Endothelial cell (in vitro differentiated cells): ENCODE results near the gene POPDC3. TPM values are rescaled to one million over a fixed set of nuclear protein-coding genes. Genes with fewer than 3 reads are reported as not detected.

ENCODE experiments used
- DNase-seq: peaks from one replicate; pipeline ENCODE4 v3.0.0; 2021; ENCODE audit warnings: low spot score
- H3K27ac Mint-ChIP-seq: one replicate; pipeline ENCODE4 v1.8.0; 2021; ENCODE audit warnings: mixed read lengths, inconsistent platforms; ENCODE audit not compliant: unreplicated experiment
- H3K27me3 Mint-ChIP-seq: one replicate; pipeline ENCODE4 v1.8.0; 2021; ENCODE audit warnings: mild to moderate bottlenecking, moderate library complexity, mixed read lengths, inconsistent platforms; ENCODE audit not compliant: unreplicated experiment
- H3K36me3 Mint-ChIP-seq: one replicate; pipeline ENCODE4 v1.8.0; 2021; ENCODE audit warnings: mild to moderate bottlenecking, low read depth, mixed read lengths, inconsistent platforms; ENCODE audit not compliant: unreplicated experiment
- H3K4me1 Mint-ChIP-seq: one replicate; pipeline ENCODE4 v1.8.0; 2021; ENCODE audit warnings: mild to moderate bottlenecking, mixed read lengths, inconsistent platforms; ENCODE audit not compliant: unreplicated experiment
- H3K4me3 Mint-ChIP-seq: one replicate; pipeline ENCODE4 v1.8.0; 2021; ENCODE audit warnings: mild to moderate bottlenecking, mixed read lengths, inconsistent platforms; ENCODE audit not compliant: unreplicated experiment
- H3K9me3 Mint-ChIP-seq: one replicate; pipeline ENCODE4 v1.8.0; 2021; ENCODE audit warnings: mixed read lengths, inconsistent platforms; ENCODE audit not compliant: unreplicated experiment
- CTCF ChIP-seq: fragments of 200-600 bp; sonication (generic); IDR thresholded peaks from one replicate; pipeline ENCODE4 v1.5.0; 2021; ENCODE audit warnings: antibody characterized with exemption; ENCODE audit not compliant: unreplicated experiment
- total RNA-seq: library from RNA; stranded (reverse); fragmentation: NEBNext Ultra II Directional; extraction: Animal tissue kit (Norgen Biotek cat#: 25700); gene quantifications from one replicate; pipeline ENCODE4 v1.2.1, GENCODE V29; 2021; ENCODE audit not compliant: unreplicated experiment

The POPDC3 gene
- total RNA-seq, 1 donor from 2014 or later: 5.2 TPM

GRCh38 chr6:105204768-105205167 is 25.0 kb upstream of the POPDC3 start:
- Mint-ChIP-seq H3K9me3 (no peaks in the 10 kb centered on the region), H3K36me3 (no peaks in the 10 kb centered on the region), H3K4me1 (no peaks in the 10 kb centered on the region), H3K4me3 (no peak overlapping the region), H3K27ac (no peak overlapping the region), H3K27me3 (peaks cover 3% of the 10 kb centered on the region)
- DNase-seq: no peak
- TF ChIP-seq CTCF: no peak

- Mint-ChIP-seq H3K27me3 (peaks cover 3% of the 10 kb centered on the region), H3K4me3 (no peak overlapping the region), H3K27ac (no peak overlapping the region), H3K9me3 (no peaks in the 10 kb centered on the region), H3K4me1 (no peaks in the 10 kb centered on the region), H3K36me3 (no peaks in the 10 kb centered on the region)
- TF ChIP-seq CTCF: no peak
- no peak for DNase-seq
Observed at GRCh38 chr6:105204331-105204730, 24.5 kb upstream of the POPDC3 start.

GRCh38 chr6:105202486-105202885 is 22.7 kb upstream of the POPDC3 start:
- no peaks in the 10 kb centered on the region for H3K9me3 Mint-ChIP-seq
- H3K4me3 Mint-ChIP-seq: no peak overlapping the region
- H3K27ac Mint-ChIP-seq: no peak overlapping the region
- no peak for DNase-seq
- no peaks in the 10 kb centered on the region for H3K4me1 Mint-ChIP-seq
- no peaks in the 10 kb centered on the region for H3K27me3 Mint-ChIP-seq
- H3K36me3 Mint-ChIP-seq: no peaks in the 10 kb centered on the region
- TF ChIP-seq CTCF: no peak

DNA sequence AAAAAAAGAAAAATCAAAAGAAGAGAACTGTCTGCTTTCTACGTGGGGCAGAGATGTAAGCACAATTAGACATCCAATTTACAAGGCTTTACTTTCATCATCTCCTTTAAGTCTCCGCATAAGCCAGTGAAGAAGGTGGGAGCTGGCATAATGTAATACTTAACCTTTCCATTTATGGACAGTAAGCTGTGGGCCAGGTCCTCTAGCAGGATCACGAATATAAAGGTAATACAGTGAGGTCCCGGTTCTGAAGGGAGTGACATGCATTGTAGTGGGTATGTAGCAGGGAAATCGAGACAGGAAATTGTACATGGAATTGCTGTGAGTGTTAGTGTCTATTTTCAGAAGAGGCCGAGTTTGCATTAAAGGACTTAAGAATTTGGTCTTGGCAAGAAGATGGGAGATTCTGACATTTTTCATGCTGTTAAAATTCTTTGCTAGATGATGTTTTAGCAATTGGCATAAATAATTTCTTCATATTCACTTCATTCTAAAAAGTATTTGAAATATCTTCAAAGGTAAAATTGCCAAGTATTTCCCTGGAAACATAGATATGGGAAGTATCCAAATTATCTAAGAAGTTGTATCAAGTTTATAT is 20.4 kb upstream of the POPDC3 start:
- TF ChIP-seq CTCF: no peak
- Mint-ChIP-seq H3K36me3 (no peaks in the 10 kb centered on the region), H3K9me3 (no peaks in the 10 kb centered on the region), H3K27ac (no peak overlapping the region), H3K27me3 (no peaks in the 10 kb centered on the region), H3K4me1 (no peaks in the 10 kb centered on the region), H3K4me3 (no peak overlapping the region)
- DNase-seq: no peak

- H3K36me3 Mint-ChIP-seq: no peaks in the 10 kb centered on the region
- H3K4me3 Mint-ChIP-seq: no peak overlapping the region
- no peak overlapping the region for H3K27ac Mint-ChIP-seq
- TF ChIP-seq CTCF: no peak
- no peaks in the 10 kb centered on the region for H3K27me3 Mint-ChIP-seq
- H3K9me3 Mint-ChIP-seq: no peaks in the 10 kb centered on the region
- no peaks in the 10 kb centered on the region for H3K4me1 Mint-ChIP-seq
- DNase-seq: no peak
Observed at GRCh38 chr6:105199711-105200110, 19.9 kb upstream of the POPDC3 start.
